GM12878 (cell line): ENCODE data around the gene AXIN1. TPM values are rescaled to one million over a fixed set of nuclear protein-coding genes. Genes with fewer than 3 reads are reported as not detected.
"Not testable (repeated sequence)": the region's sequence is repeated elsewhere in the genome, so short reads cannot be mapped to it uniquely, and the experiment has no call there.

Source experiments
- ATAC-seq: fragments of 200-7000 bp; cut with Tn5 transposase; 3 replicates; pipeline ENCODE4 v1.9.1; 2020; ENCODE audit warnings: mild to moderate bottlenecking, moderate library complexity
- BruUV-seq: library from RNA; stranded (reverse); fragments of 400-500 nt; replicated peaks from 2 replicates; lab custom pipeline; 2021; lab: Mats Ljungman, UMichigan
- CTCF ChIA-PET: fragments of 300-600 bp; sonication (Branson Sonifier 250); formaldehyde crosslinking; extraction: SDS; loops from one replicate; lab custom pipeline; 2021; ENCODE audit warnings: inconsistent platforms; lab: Yijun Ruan, JAX
- POLR2A ChIA-PET: fragments of 350-600 bp; formaldehyde crosslinking; extraction: SDS; loops from one replicate; lab custom pipeline; 2021; ENCODE audit warnings: inconsistent platforms; lab: Charles Lee
- RAD21 ChIA-PET: fragments of 300-600 bp; sonication (Branson Sonifier 250); formaldehyde crosslinking; loops from one replicate; lab custom pipeline; 2023; ENCODE audit warnings: antibody characterized with exemption; ENCODE audit not compliant: unreplicated experiment; lab: Charles Lee
- SMC1A ChIA-PET: fragments of 300-600 bp; sonication (Branson Sonifier 250); formaldehyde crosslinking; loops from one replicate; lab custom pipeline; 2023; ENCODE audit not compliant: unreplicated experiment, uncharacterized antibody; lab: Charles Lee
- DNase-seq: peaks from one replicate; pipeline ENCODE4 v3.0.0-alpha.2; 2011; ENCODE audit warnings: low read depth, low spot score
- FAIRE-seq: peaks from 3 replicates; lab custom pipeline; 2011; peaks lifted over from hg19 to GRCh38; lab: Jason Lieb, UNC
- H2AFZ ChIP-seq: 2 replicates; pipeline ENCODE4 v1.6.0; 2011; ENCODE audit warnings: low read depth, low read length, control low read depth; ENCODE audit not compliant: control insufficient read depth
- H3K27ac ChIP-seq: 2 replicates; pipeline ENCODE4 v1.5.1; 2011; ENCODE audit warnings: control low read depth; ENCODE audit not compliant: control insufficient read depth, insufficient read depth
- H3K27me3 ChIP-seq, 2 experiments: replicated peaks in 1 of 2; 2 replicates each; pipeline versions ENCODE4 v1.6.0 to v1.6.1; 2011; ENCODE audit warnings: low read length in 1 of 2; ENCODE audit not compliant: control insufficient read depth in 2 of 2, insufficient read depth in 2 of 2
- H3K36me3 ChIP-seq, 2 experiments: 2 replicates each; pipeline ENCODE4 v1.5.1; 2011; ENCODE audit warnings: low read length in 1 of 2; ENCODE audit not compliant: control insufficient read depth in 2 of 2, insufficient read depth in 2 of 2
- H3K4me1 ChIP-seq: 2 replicates; pipeline ENCODE4 v1.6.1; 2011; ENCODE audit warnings: mild to moderate bottlenecking, low read length, moderate library complexity, mixed read lengths; ENCODE audit not compliant: control insufficient read depth, insufficient read depth
- H3K4me2 ChIP-seq: 2 replicates; pipeline ENCODE4 v1.6.0; 2011; ENCODE audit warnings: control low read depth; ENCODE audit not compliant: control insufficient read depth, insufficient read depth
- H3K4me3 ChIP-seq: fragments of 200-600 bp; sonication (generic); 2 replicates; pipeline ENCODE4 v1.5.1; 2016
- H3K79me2 ChIP-seq: 2 replicates; pipeline ENCODE4 v1.6.0; 2011; ENCODE audit warnings: low read length; ENCODE audit not compliant: control insufficient read depth, insufficient read depth
- H3K9ac ChIP-seq: 2 replicates; pipeline ENCODE4 v1.8.0; 2011; ENCODE audit warnings: low read length, control low read depth, mixed read lengths; ENCODE audit not compliant: control insufficient read depth, insufficient read depth
- H3K9me3 ChIP-seq: replicated peaks from 3 replicates; pipeline ENCODE4 v1.5.1; 2011; ENCODE audit warnings: mild to moderate bottlenecking, low read length; ENCODE audit not compliant: control insufficient read depth, insufficient read depth
- H4K20me1 ChIP-seq: 2 replicates; pipeline ENCODE4 v1.6.0; 2011; ENCODE audit not compliant: control insufficient read depth, insufficient read depth
- BMI1 ChIP-seq: fragments of 450-650 bp; IDR thresholded peaks from 2 replicates; pipeline ENCODE4 v1.6.1; 2016; ENCODE audit warnings: mild to moderate bottlenecking, moderate library complexity, borderline replicate concordance
- BRCA1 ChIP-seq: IDR thresholded peaks from 2 replicates; pipeline ENCODE4 v1.6.1; 2011; ENCODE audit warnings: low read depth, low read length, improper control_type of control experiment
- CEBPB ChIP-seq, 2 experiments: fragments of 150-350 bp in 1 of 2; IDR thresholded peaks; 2 replicates each; pipeline ENCODE4 v1.6.1; 2012 to 2014; ENCODE audit warnings: low read depth in 2 of 2, low read length in 2 of 2, borderline replicate concordance in 1 of 2, inconsistent platforms in 1 of 2
- EP300 ChIP-seq, 2 experiments: fragments of 150-350 bp in 1 of 2; IDR thresholded peaks; 2 replicates each; pipeline ENCODE4 v1.6.1; 2011 to 2012; ENCODE audit warnings: low read depth in 2 of 2, low read length in 2 of 2, borderline replicate concordance in 1 of 2, improper control_type of control experiment in 1 of 2, inconsistent platforms in 1 of 2; ENCODE audit not compliant: control insufficient read depth in 1 of 2
- IKZF2 ChIP-seq, 2 experiments: fragments of 450-650 bp; IDR thresholded peaks; 2 replicates each; pipeline ENCODE4 v1.6.1; 2017; ENCODE audit warnings: mild to moderate bottlenecking in 2 of 2, moderate library complexity in 2 of 2
- KAT2A ChIP-seq: conservative IDR thresholded peaks from 2 replicates; pipeline ENCODE4 v1.6.1; 2011; ENCODE audit warnings: low read depth, low read length; ENCODE audit not compliant: control insufficient read depth
- MTA3 ChIP-seq: IDR thresholded peaks from 2 replicates; pipeline ENCODE4 v1.6.1; 2012; ENCODE audit warnings: low read length, inconsistent platforms, borderline replicate concordance
- PAX5 ChIP-seq: IDR thresholded peaks from 2 replicates; pipeline ENCODE4 v1.6.1; 2011; ENCODE audit warnings: low read depth, low read length, borderline replicate concordance
- POLR2A ChIP-seq: IDR thresholded peaks from 2 replicates; pipeline ENCODE4 v1.6.1; 2011; ENCODE audit warnings: low read depth, mild to moderate bottlenecking, low read length
- RB1 ChIP-seq: fragments of 450-650 bp; formaldehyde crosslinking; IDR thresholded peaks from 2 replicates; pipeline ENCODE4 v1.6.1; 2017; ENCODE audit warnings: mild to moderate bottlenecking, borderline replicate concordance
- RUNX3 ChIP-seq: IDR thresholded peaks from 2 replicates; pipeline ENCODE4 v1.6.1; 2012; ENCODE audit warnings: low read length, inconsistent platforms
- SUPT20H ChIP-seq: IDR thresholded peaks from 2 replicates; pipeline ENCODE4 v1.6.1; 2011; ENCODE audit warnings: low read depth, mild to moderate bottlenecking, low read length, moderate library complexity, borderline replicate concordance; ENCODE audit not compliant: control insufficient read depth
- YY1 ChIP-seq: IDR thresholded peaks from 2 replicates; pipeline ENCODE4 v1.6.1; 2011; ENCODE audit warnings: low read depth, mild to moderate bottlenecking, low read length
- WGBS: methylation state at CpG from one replicate; pipeline ENCODE4 v1.1.6; 2016; ENCODE audit warnings: low lambda C conversion rate; ENCODE audit not compliant: insufficient replicate concordance, insufficient coverage; ENCODE audit errors: missing lambda C conversion rate; 5-methylcytosine and 5-hydroxymethylcytosine counted together
- in situ Hi-C: fragments of 300-500 bp; cut with MboI; formaldehyde crosslinking; loops from 9 replicates; pipeline ENCODE4 v1.14.3; 2018; ENCODE audit warnings: mixed read lengths
- intact Hi-C: fragments of 100-400 bp; cut with micrococcal nuclease; formaldehyde crosslinking; loops from one replicate; pipeline ENCODE4 v1.14.2; 2022; ENCODE audit not compliant: unreplicated experiment
- polyA plus RNA-seq, 11 experiments: library from polyadenylated mRNA; depleted of rRNA in 4 of 11; unstranded in 6 of 11; stranded (reverse) in 5 of 11; fragments of >200 nt; fragmentation: Nextera tagmentation in 4 of 11; fragmentation: Illumina TruSeq in 1 of 11; extraction: Ambion mirVana in 4 of 11; extraction: Trizol in 1 of 11; gene quantifications; 1 replicate in 1 of 11; 2 replicates in 10 of 11; pipeline versions ENCODE4 v1.2.1 to v1.2.3, GENCODE V29; 2011 to 2016; ENCODE audit warnings: inconsistent platforms in 2 of 11, missing spikeins in 2 of 11, low read depth in 1 of 11
- total RNA-seq, 4 experiments: library from RNA; depleted of rRNA in 3 of 4; stranded (reverse); fragments of >200 nt in 3 of 4; fragmentation: Illumina TruSeq in 1 of 4; extraction: Trizol in 1 of 4; gene quantifications; 2 replicates each; pipeline versions ENCODE4 v1.2.1 to v1.2.3, GENCODE V29; 2013 to 2021

Gene AXIN1
- total and polyA plus RNA-seq, 10 of the 15 experiments (the other 5 are each of a cell fraction or from before 2014, with no cell fraction given): 0.26 to 27.1 (median 7.7) TPM

DNA sequence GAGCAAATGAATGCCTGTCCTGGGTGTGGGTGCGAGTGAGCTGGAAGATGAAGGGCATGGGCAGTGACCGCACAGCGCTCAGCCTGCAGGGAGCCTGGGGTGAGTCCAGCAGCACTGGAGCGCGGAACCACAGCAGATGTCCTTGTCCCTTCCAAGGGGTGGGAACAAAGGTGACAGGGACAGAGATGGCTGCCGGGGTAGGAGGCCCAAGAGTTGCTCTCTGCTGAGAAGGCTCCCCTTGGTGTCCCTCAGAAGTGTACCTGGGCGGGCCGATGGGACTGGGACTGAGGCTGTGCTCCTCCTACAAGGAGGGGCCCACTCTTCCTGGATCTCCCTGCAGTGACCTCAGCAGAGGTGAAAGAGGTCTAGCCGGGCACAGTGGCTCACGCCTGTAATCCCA lies 36.8 kb upstream of the AXIN1 start:
- WGBS: 84% methylated on average over 10 of the region's 10 CpGs
- in situ Hi-C loops: no loop called here
- H2AFZ ChIP-seq: no peak overlapping the region
- ChIA-PET CTCF (interaction anchor here (1.0 kb wide), 1 partner anchor 9 kb away, joined by 3 read pairs; no protein-coding TSS in a partner anchor), RAD21 (no interaction called here), SMC1A (no interaction called here), POLR2A (no interaction called here)
- no peak for DNase-seq
- no peaks in the 10 kb centered on the region; the same call in 2 of the 3 replicates for H3K9me3 ChIP-seq
- no peak overlapping the region for H3K4me2 ChIP-seq
- no TSS peak for BruUV-seq
- no peak overlapping the region for H3K27ac ChIP-seq
- intact Hi-C loops: no loop called here
- peaks cover 3% of the 10 kb centered on the region; the same call in 1 of the 2 replicates for H3K4me1 ChIP-seq
- no peak overlapping the region for H3K4me3 ChIP-seq
- ATAC-seq: no peak
- H3K79me2 ChIP-seq: no peaks in the 10 kb centered on the region
- H3K36me3 ChIP-seq: no peaks in the 10 kb centered on the region
- no peak overlapping the region; the same call in 1 of the 2 replicates for H3K9ac ChIP-seq
- no peak for TF ChIP-seq SUPT20H
- no peak for TF ChIP-seq BMI1
- TF ChIP-seq CEBPB (IDR thresholded peaks at IDR 0.05; ENCODE audit: borderline replicate concordance in 1 of 2, low read depth in 2 of 2, low read length in 2 of 2): no peak
- TF ChIP-seq PAX5: no peak
- no peak for TF ChIP-seq EP300 (IDR thresholded peaks at IDR 0.05; ENCODE audit: borderline replicate concordance in 1 of 2, control insufficient read depth in 1 of 2, low read depth in 2 of 2, low read length in 2 of 2)
- no peak for TF ChIP-seq IKZF2 (IDR thresholded peaks at IDR 0.05)
- TF ChIP-seq POLR2A: no peak
- no peak for TF ChIP-seq YY1
- no peak for TF ChIP-seq RB1
- no peak for TF ChIP-seq RUNX3
- TF ChIP-seq MTA3: no peak
- no peak for TF ChIP-seq BRCA1
- TF ChIP-seq KAT2A: no peak
- H3K27me3 ChIP-seq: no peaks in the 10 kb centered on the region
- no peak for FAIRE-seq
- H4K20me1 ChIP-seq: no peaks in the 10 kb centered on the region

GRCh38 chr16:387761-388666 lies 35.5 kb upstream of the AXIN1 start:
- CTCF ChIA-PET: interaction anchor here (1.2 kb wide), 1 partner anchor 10 kb away, joined by 4 read pairs; no protein-coding TSS in a partner anchor

More at GRCh38 chr16:387761-388666, 35.5 kb upstream of the AXIN1 start:
- H4K20me1 ChIP-seq, H3K27me3 ChIP-seq, H3K4me3 ChIP-seq, in situ Hi-C loops, H3K27ac ChIP-seq, H3K9me3 ChIP-seq, POLR2A ChIA-PET, RAD21 ChIA-PET, H3K36me3 ChIP-seq, FAIRE-seq, H3K9ac ChIP-seq, BruUV-seq, H3K79me2 ChIP-seq, intact Hi-C loops, DNase-seq, ATAC-seq, H2AFZ ChIP-seq, H3K4me2 ChIP-seq, SMC1A ChIA-PET: not testable (repeated sequence)
- WGBS: 58% methylated on average over 20 of the region's 20 CpGs
- peaks cover 15% of the 10 kb centered on the region for H3K4me1 ChIP-seq
